ENCODE results near the gene CLIC4. TPM values are rescaled to one million over a fixed set of nuclear protein-coding genes. Genes with fewer than 3 reads are reported as not detected.
"Not testable (repeated sequence)": the region's sequence is repeated elsewhere in the genome, so short reads cannot be mapped to it uniquely, and the experiment has no call there.

The CLIC4 gene
- total RNA-seq, 1 donor, result 711 TPM

- H3K4me2 ChIP-seq (ENCODE audit: insufficient read depth, low read length), result no peak overlapping the region
- peaks cover 26% of the 10 kb centered on the region for H3K79me2 ChIP-seq (ENCODE audit: insufficient read depth, low read length)
- no peaks in the 10 kb centered on the region for H4K20me1 ChIP-seq (ENCODE audit: insufficient read depth, low read length)
Measured at GRCh38 chr1:24721533-24721932, 23.7 kb upstream of the CLIC4 start.

GRCh38 chr1:24722073-24723035, 22.9 kb upstream of the CLIC4 start:
- Histone ChIP-seq H3K4me3 (ENCODE audit: insufficient read depth, low read length) (peak overlapping the region; percentile 57), H2AFZ (ENCODE audit: low read length) (peak overlapping the region; percentile 61), H3K79me2 (ENCODE audit: insufficient read depth, low read length) (peaks cover 25% of the 10 kb centered on the region), H3K4me2 (ENCODE audit: insufficient read depth, low read length) (peak overlapping the region; percentile 59), H3K27ac (ENCODE audit: low read depth, low read length) (peak overlapping the region; percentile 51), H3K4me1 (ENCODE audit: insufficient read depth, low read length) (peaks cover 54% of the 10 kb centered on the region)
- not testable (repeated sequence) for H3K27me3 ChIP-seq (ENCODE audit: insufficient read depth, low read length); H3K36me3 ChIP-seq (ENCODE audit: insufficient read depth, low read length); H4K20me1 ChIP-seq (ENCODE audit: insufficient read depth, low read length); H3K9me3 ChIP-seq (ENCODE audit: low read depth, low read length); DNase-seq (ENCODE audit: insufficient read length, low spot score, missing footprints)

More at GRCh38 chr1:24721533-24721932, 23.7 kb upstream of the CLIC4 start:
- H3K27ac ChIP-seq (ENCODE audit: low read depth, low read length), result no peak overlapping the region
- no peaks in the 10 kb centered on the region for H3K9me3 ChIP-seq (ENCODE audit: low read depth, low read length)
- no peak for DNase-seq (ENCODE audit: insufficient read length, low spot score, missing footprints)
- H3K36me3 ChIP-seq (ENCODE audit: insufficient read depth, low read length), result no peaks in the 10 kb centered on the region
- peaks cover 49% of the 10 kb centered on the region for H3K4me1 ChIP-seq (ENCODE audit: insufficient read depth, low read length)
- H3K27me3 ChIP-seq (ENCODE audit: insufficient read depth, low read length), result no peaks in the 10 kb centered on the region
- TF ChIP-seq CTCF (IDR thresholded peaks at IDR 0.05; ENCODE audit: extremely low read depth, low read depth, low read length), result no peak
- H2AFZ ChIP-seq (ENCODE audit: low read length), result no peak overlapping the region
- no peak overlapping the region for H3K4me3 ChIP-seq (ENCODE audit: insufficient read depth, low read length)

- DNase-seq (ENCODE audit: insufficient read length, low spot score, missing footprints), result peak; percentile 99
Measured at GRCh38 chr1:24724345-24725208, 20.7 kb upstream of the CLIC4 start.

More at GRCh38 chr1:24724345-24725208, 20.7 kb upstream of the CLIC4 start:
- H3K4me1 ChIP-seq (ENCODE audit: insufficient read depth, low read length), result peaks cover 48% of the 10 kb centered on the region
- no peak for TF ChIP-seq CTCF (IDR thresholded peaks at IDR 0.05; ENCODE audit: extremely low read depth, low read depth, low read length)
- peaks cover 18% of the 10 kb centered on the region for H3K79me2 ChIP-seq (ENCODE audit: insufficient read depth, low read length)
- H3K9me3 ChIP-seq (ENCODE audit: low read depth, low read length), result no peaks in the 10 kb centered on the region
- peak overlapping the region; percentile 44 for H3K4me3 ChIP-seq (ENCODE audit: insufficient read depth, low read length)
- no peaks in the 10 kb centered on the region for H3K27me3 ChIP-seq (ENCODE audit: insufficient read depth, low read length)
- peak overlapping the region; percentile 88 for H3K27ac ChIP-seq (ENCODE audit: low read depth, low read length)
- H2AFZ ChIP-seq (ENCODE audit: low read length), result peak overlapping the region; percentile 80
- H3K36me3 ChIP-seq (ENCODE audit: insufficient read depth, low read length), result no peaks in the 10 kb centered on the region
- H3K4me2 ChIP-seq (ENCODE audit: insufficient read depth, low read length), result peak overlapping the region; percentile 40
- no peaks in the 10 kb centered on the region for H4K20me1 ChIP-seq (ENCODE audit: insufficient read depth, low read length)

Data from osteoblast (primary cell).